Neuron (in vitro differentiated cells): ENCODE results near the gene SFXN5.
"Not testable (repeated sequence)": the region's sequence is repeated elsewhere in the genome, so short reads cannot be mapped to it uniquely, and the experiment has no call there.

Experiments
- H2AFZ ChIP-seq: one replicate; pipeline ENCODE4 v1.6.1; 2013; ENCODE audit warnings: low read depth, mild to moderate bottlenecking, inconsistent platforms, low read length, moderate library complexity
- H3K27me3 ChIP-seq: one replicate; pipeline ENCODE4 v1.6.1; 2013; ENCODE audit warnings: low read length; ENCODE audit not compliant: insufficient read depth
- H3K36me3 ChIP-seq: one replicate; pipeline ENCODE4 v1.6.1; 2013; ENCODE audit warnings: low read length; ENCODE audit not compliant: insufficient read depth
- H3K4me1 ChIP-seq: one replicate; pipeline ENCODE4 v1.6.1; 2013; ENCODE audit warnings: low read length; ENCODE audit not compliant: insufficient read depth
- H3K4me3 ChIP-seq: 2 replicates; pipeline ENCODE4 v1.5.1; 2013; ENCODE audit warnings: mild to moderate bottlenecking, low read length, moderate library complexity
- H3K9me3 ChIP-seq: one replicate; pipeline ENCODE4 v1.6.1; 2013; ENCODE audit warnings: low read length

SFXN5 gene

GRCh38 chr2:73109431-73110167 lies 38.1 kb upstream of the SFXN5 start:
- Histone ChIP-seq H3K9me3 (no peaks in the 10 kb centered on the region), H3K27me3 (no peaks in the 10 kb centered on the region), H3K36me3 (no peaks in the 10 kb centered on the region), H3K4me1 (peaks cover 10% of the 10 kb centered on the region), H3K4me3 (no peak overlapping the region), H2AFZ (no peak overlapping the region)

GRCh38 chr2:73107211-73107926 lies 35.9 kb upstream of the SFXN5 start:
- H3K27me3 ChIP-seq, result no peaks in the 10 kb centered on the region
- no peaks in the 10 kb centered on the region for H3K36me3 ChIP-seq

GRCh38 chr2:73106791-73107190 lies 35.3 kb upstream of the SFXN5 start:
- no peaks in the 10 kb centered on the region for H3K27me3 ChIP-seq
- no peak overlapping the region for H3K4me3 ChIP-seq
- H3K9me3 ChIP-seq, result no peaks in the 10 kb centered on the region
- H2AFZ ChIP-seq, result no peak overlapping the region
- peaks cover 10% of the 10 kb centered on the region for H3K4me1 ChIP-seq
- H3K36me3 ChIP-seq, result no peaks in the 10 kb centered on the region

More at GRCh38 chr2:73107211-73107926, 35.9 kb upstream of the SFXN5 start:
- Histone ChIP-seq H2AFZ (no peak overlapping the region), H3K4me3 (no peak overlapping the region), H3K4me1 (peaks cover 10% of the 10 kb centered on the region), H3K9me3 (no peaks in the 10 kb centered on the region)

GRCh38 chr2:73105511-73105971 lies 34.0 kb upstream of the SFXN5 start:
- Histone ChIP-seq H3K9me3 (no peaks in the 10 kb centered on the region), H3K4me1 (no peaks in the 10 kb centered on the region), H3K27me3 (no peaks in the 10 kb centered on the region), H3K36me3 (no peaks in the 10 kb centered on the region), H3K4me3 (no peak overlapping the region), H2AFZ (no peak overlapping the region)

GRCh38 chr2:73104933-73105332 lies 33.4 kb upstream of the SFXN5 start:
- H3K36me3 ChIP-seq, result no peaks in the 10 kb centered on the region
- no peak overlapping the region for H3K4me3 ChIP-seq
- no peaks in the 10 kb centered on the region for H3K4me1 ChIP-seq
- no peaks in the 10 kb centered on the region for H3K27me3 ChIP-seq
- no peaks in the 10 kb centered on the region for H3K9me3 ChIP-seq
- no peak overlapping the region for H2AFZ ChIP-seq

GRCh38 chr2:73103018-73103542 lies 31.6 kb upstream of the SFXN5 start:
- H3K4me3 ChIP-seq, result no peak overlapping the region
- no peaks in the 10 kb centered on the region for H3K4me1 ChIP-seq
- no peaks in the 10 kb centered on the region for H3K27me3 ChIP-seq
- H2AFZ ChIP-seq, result no peak overlapping the region
- H3K36me3 ChIP-seq, result no peaks in the 10 kb centered on the region
- H3K9me3 ChIP-seq, result no peaks in the 10 kb centered on the region

GRCh38 chr2:73101626-73102256 lies 30.2 kb upstream of the SFXN5 start:
- no peaks in the 10 kb centered on the region for H3K36me3 ChIP-seq
- H2AFZ ChIP-seq, result no peak overlapping the region
- H3K4me1 ChIP-seq, result no peaks in the 10 kb centered on the region
- no peaks in the 10 kb centered on the region for H3K27me3 ChIP-seq
- H3K9me3 ChIP-seq, result no peaks in the 10 kb centered on the region
- no peak overlapping the region for H3K4me3 ChIP-seq

- Histone ChIP-seq H3K4me1 (no peaks in the 10 kb centered on the region), H3K27me3 (no peaks in the 10 kb centered on the region), H3K9me3 (no peaks in the 10 kb centered on the region), H2AFZ (no peak overlapping the region), H3K4me3 (no peak overlapping the region), H3K36me3 (no peaks in the 10 kb centered on the region)
These were observed 29.4 kb upstream of the SFXN5 start for GRCh38 chr2:73100956-73101355.

GRCh38 chr2:73099486-73099885 lies 28.0 kb upstream of the SFXN5 start:
- H3K27me3 ChIP-seq, result no peaks in the 10 kb centered on the region
- no peaks in the 10 kb centered on the region for H3K4me1 ChIP-seq
- no peaks in the 10 kb centered on the region for H3K9me3 ChIP-seq
- H3K36me3 ChIP-seq, result no peaks in the 10 kb centered on the region
- no peak overlapping the region for H3K4me3 ChIP-seq
- H2AFZ ChIP-seq, result no peak overlapping the region

- Histone ChIP-seq H3K4me1 (peaks cover 19% of the 10 kb centered on the region), H3K27me3 (no peaks in the 10 kb centered on the region), H3K9me3 (no peaks in the 10 kb centered on the region), H3K4me3 (no peak overlapping the region), H3K36me3 (no peaks in the 10 kb centered on the region), H2AFZ (no peak overlapping the region)
These were observed 24.4 kb upstream of the SFXN5 start for GRCh38 chr2:73095910-73096309.

- not testable (repeated sequence) for H3K36me3 ChIP-seq, H3K4me3 ChIP-seq, H2AFZ ChIP-seq, H3K9me3 ChIP-seq, H3K27me3 ChIP-seq
- H3K4me1 ChIP-seq, result peaks cover 24% of the 10 kb centered on the region
These were observed 22.2 kb upstream of the SFXN5 start for GRCh38 chr2:73093601-73094218.

- Histone ChIP-seq H3K36me3 (peaks cover 11% of the 10 kb centered on the region), H3K27me3 (no peaks in the 10 kb centered on the region), H2AFZ (no peak overlapping the region), H3K4me3 (no peak overlapping the region), H3K9me3 (no peaks in the 10 kb centered on the region), H3K4me1 (peaks cover 24% of the 10 kb centered on the region)
These were observed 20.8 kb upstream of the SFXN5 start for GRCh38 chr2:73092146-73092783.
